Panc1 (cell line): Measurements from ENCODE around the gene H1-8. TPM values are rescaled to one million over a fixed set of nuclear protein-coding genes. Genes with fewer than 3 reads are reported as not detected.

Source experiments
- ATAC-seq: fragments of 200-7000 bp; cut with Tn5 transposase; 2 replicates; pipeline ENCODE4 v1.9.1; 2020; ENCODE audit warnings: mild to moderate bottlenecking, moderate library complexity
- BruUV-seq: library from RNA; stranded (reverse); fragments of 400-500 nt; replicated peaks from 2 replicates; lab custom pipeline; 2021; lab: Mats Ljungman, UMichigan
- CTCF ChIA-PET: fragments of 300-600 bp; sonication (Branson Sonifier 250); formaldehyde crosslinking; loops from one replicate; lab custom pipeline; 2022; ENCODE audit warnings: antibody characterized with exemption; lab: Charles Lee
- POLR2A ChIA-PET: fragments of 300-600 bp; sonication (Branson Sonifier 250); formaldehyde crosslinking; loops from one replicate; lab custom pipeline; 2022; ENCODE audit warnings: antibody characterized with exemption; lab: Charles Lee
- DNase-seq: peaks from one replicate; pipeline ENCODE4 v3.0.0-alpha.2; 2010; ENCODE audit warnings: low read depth, low spot score
- H3K27ac ChIP-seq: 2 replicates; pipeline ENCODE4 v1.5.1; 2011; ENCODE audit warnings: mild to moderate bottlenecking, low read length, inconsistent platforms
- H3K27me3 ChIP-seq: fragments of 200-500 bp; sonication (Bioruptor generic); 2 replicates; pipeline ENCODE4 v1.6.0; 2014; ENCODE audit warnings: low read length, inconsistent platforms; ENCODE audit not compliant: control insufficient read depth, insufficient read depth
- H3K36me3 ChIP-seq: fragments of 200-500 bp; sonication (Bioruptor generic); 2 replicates; pipeline ENCODE4 v1.5.1; 2014; ENCODE audit warnings: inconsistent platforms, mild to moderate bottlenecking, low read length, moderate library complexity; ENCODE audit not compliant: control insufficient read depth, insufficient read depth
- H3K4me1 ChIP-seq: 2 replicates; pipeline ENCODE4 v1.5.1; 2011; ENCODE audit warnings: inconsistent platforms, mild to moderate bottlenecking, low read length, moderate library complexity; ENCODE audit not compliant: control insufficient read depth, insufficient read depth
- H3K4me3 ChIP-seq, 2 experiments: 2 replicates each; pipeline ENCODE4 v1.5.1; 2011 to 2012; ENCODE audit warnings: low read depth in 2 of 2, low read length in 2 of 2, mild to moderate bottlenecking in 2 of 2, inconsistent platforms in 1 of 2, moderate library complexity in 1 of 2
- H3K9me3 ChIP-seq: fragments of 200-500 bp; sonication (Bioruptor generic); 2 replicates; pipeline ENCODE4 v1.5.1; 2014; ENCODE audit warnings: low read depth, mild to moderate bottlenecking, inconsistent platforms, low read length, moderate library complexity; ENCODE audit not compliant: control insufficient read depth, insufficient read depth
- CTCF ChIP-seq: fragments of 450-650 bp; IDR thresholded peaks from 2 replicates; pipeline ENCODE4 v1.5.1; 2017; ENCODE audit warnings: mild to moderate bottlenecking
- POLR2AphosphoS5 ChIP-seq: IDR thresholded peaks from 2 replicates; pipeline ENCODE4 v1.6.1; 2012; ENCODE audit warnings: mild to moderate bottlenecking, low read depth, low read length, moderate library complexity
- REST ChIP-seq, 2 experiments: IDR thresholded peaks; 2 replicates each; pipeline ENCODE4 v1.6.1; 2011 to 2012; ENCODE audit warnings: low read depth in 2 of 2, control low read depth in 1 of 2, low read length in 1 of 2, mild to moderate bottlenecking in 1 of 2, moderate library complexity in 1 of 2; ENCODE audit not compliant: insufficient read depth in 1 of 2
- SIN3A ChIP-seq: IDR thresholded peaks from 2 replicates; pipeline ENCODE4 v1.6.1; 2012; ENCODE audit warnings: low read depth, mild to moderate bottlenecking, low read length, moderate library complexity, borderline replicate concordance; ENCODE audit not compliant: insufficient read depth
- TCF7L2 ChIP-seq: IDR thresholded peaks from 2 replicates; pipeline ENCODE4 v1.6.1; 2011; ENCODE audit warnings: mild to moderate bottlenecking, low read depth, low read length, inconsistent platforms
- in situ Hi-C: cut with HindIII; loops from 2 replicates; pipeline ENCODE4 v1.10.0; 2016; ENCODE audit warnings: low sequenced_read_pairs, low pct_unique_long_range_greater_than_20kb
- intact Hi-C: fragments of 100-400 bp; cut with micrococcal nuclease; formaldehyde crosslinking; loops from one replicate; pipeline ENCODE4 v1.10.0; 2022; ENCODE audit not compliant: unreplicated experiment
- total RNA-seq: library from RNA; stranded (reverse); gene quantifications from one replicate; pipeline ENCODE4 v1.2.1, GENCODE V29; 2021; ENCODE audit not compliant: unreplicated experiment

The H1-8 gene
- total RNA-seq, 1 experiment from 2014 or later = not detected

DNA sequence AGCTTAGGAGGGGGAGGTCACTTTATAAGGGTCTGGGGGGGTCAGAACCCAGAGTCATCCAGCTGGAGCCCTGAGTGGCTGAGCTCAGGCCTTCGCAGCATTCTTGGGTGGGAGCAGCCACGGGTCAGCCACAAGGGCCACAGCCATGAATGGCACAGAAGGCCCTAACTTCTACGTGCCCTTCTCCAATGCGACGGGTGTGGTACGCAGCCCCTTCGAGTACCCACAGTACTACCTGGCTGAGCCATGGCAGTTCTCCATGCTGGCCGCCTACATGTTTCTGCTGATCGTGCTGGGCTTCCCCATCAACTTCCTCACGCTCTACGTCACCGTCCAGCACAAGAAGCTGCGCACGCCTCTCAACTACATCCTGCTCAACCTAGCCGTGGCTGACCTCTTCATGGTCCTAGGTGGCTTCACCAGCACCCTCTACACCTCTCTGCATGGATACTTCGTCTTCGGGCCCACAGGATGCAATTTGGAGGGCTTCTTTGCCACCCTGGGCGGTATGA, 14.3 kb upstream of the H1-8 start, which contains the start of gene RHO:
RHO (plus strand) TSS at position 51 of the 512 bp plus-strand sequence; CDS start at position 146, 95 bp downstream.
- in situ Hi-C loops = no loop called here
- Histone ChIP-seq H3K27me3 (no peaks in the 10 kb centered on the region), H3K27ac (no peak within 1 kb of the TSS)

GRCh38 chr3:129529436-129530210, 13.4 kb upstream of the H1-8 start:
- H3K9me3 ChIP-seq = no peaks in the 10 kb centered on the region
- intact Hi-C loops = no loop called here
- POLR2A ChIA-PET = no interaction called here
- no peaks in the 10 kb centered on the region for H3K27me3 ChIP-seq
- no peak overlapping the region for H3K4me3 ChIP-seq
- no peaks in the 10 kb centered on the region for H3K36me3 ChIP-seq
- no TSS peak for BruUV-seq
- no peaks in the 10 kb centered on the region for H3K4me1 ChIP-seq
- in situ Hi-C loops = no loop called here
- DNase-seq (no peak), ATAC-seq (no peak)
- CTCF ChIA-PET = no interaction called here
- H3K27ac ChIP-seq = no peak overlapping the region
- TF ChIP-seq TCF7L2 = no peak
- no peak for TF ChIP-seq POLR2AphosphoS5
- no peak for TF ChIP-seq REST (IDR thresholded peaks at IDR 0.05; ENCODE audit: insufficient read depth in 1 of 2, low read depth in 2 of 2, low read length in 1 of 2)
- TF ChIP-seq CTCF = no peak

More for the DNA sequence above, 14.3 kb upstream of the H1-8 start, which contains the start of gene RHO:
- Histone ChIP-seq H3K9me3 (no peaks in the 10 kb centered on the region), H3K36me3 (no peaks in the 10 kb centered on the region), H3K4me1 (no peaks in the 10 kb centered on the region), H3K4me3 (no peak within 1 kb of the TSS)
- ATAC-seq (no peak), DNase-seq (no peak)
- ChIA-PET CTCF (no interaction called here), POLR2A (no interaction called here)
- TF ChIP-seq SIN3A (no peak), REST (IDR thresholded peaks at IDR 0.05; ENCODE audit: insufficient read depth in 1 of 2, low read depth in 2 of 2, low read length in 1 of 2) (no peak), CTCF (no peak), TCF7L2 (no peak), POLR2AphosphoS5 (no peak)
- BruUV-seq = no TSS peak
- intact Hi-C loops = no loop called here
